NB4 (cell line): Measurements from ENCODE around the gene RPS5.
"Not testable (repeated sequence)": the region's sequence is repeated elsewhere in the genome, so short reads cannot be mapped to it uniquely, and the experiment has no call there.

Experiments
- MYC ChIP-seq: IDR thresholded peaks from 2 replicates; pipeline ENCODE4 v1.6.1; 2011; ENCODE audit warnings: low read depth, low read length
- POLR2A ChIP-seq: IDR thresholded peaks from 2 replicates; pipeline ENCODE4 v1.6.1; 2011; ENCODE audit warnings: mild to moderate bottlenecking; ENCODE audit not compliant: insufficient read length; ENCODE audit errors: extremely low read depth

GRCh38 chr19:58376724-58377123 lies 10.3 kb upstream of the RPS5 start:
- TF ChIP-seq POLR2A, MYC: not testable (repeated sequence)
